B cell (primary cell): ENCODE data around the gene SHANK1. TPM values are rescaled to one million over a fixed set of nuclear protein-coding genes. Genes with fewer than 3 reads are reported as not detected.

ENCODE experiments used
- ATAC-seq: fragments of 200-7000 bp; cut with Tn5 transposase; one replicate; pipeline ENCODE4 v1.10.0; 2021; ENCODE audit warnings: low read depth, mild to moderate bottlenecking, moderate number of reproducible peaks, moderate library complexity
- CTCF ChIA-PET: fragments of 350-600 bp; sonication (Branson Sonifier 250); formaldehyde crosslinking; loops from one replicate; lab custom pipeline; 2021; ENCODE audit warnings: antibody characterized with exemption, inconsistent platforms; lab: Charles Lee
- POLR2A ChIA-PET: fragments of 350-600 bp; sonication (Branson Sonifier 250); formaldehyde crosslinking; loops from one replicate; lab custom pipeline; 2021; ENCODE audit warnings: antibody characterized with exemption; lab: Charles Lee
- DNase-seq: peaks from one replicate; pipeline ENCODE4 v3.0.0; 2013
- H2AFZ ChIP-seq: 2 replicates; pipeline ENCODE4 v1.6.1; 2012; ENCODE audit warnings: mild to moderate bottlenecking, low read depth, low read length; ENCODE audit not compliant: insufficient read depth, poor library complexity, severe bottlenecking
- H3K27ac ChIP-seq, 2 donors: 1 replicate in 1 of 2; 2 replicates in 1 of 2; pipeline ENCODE4 v1.5.1; 2012 to 2013; ENCODE audit warnings: low read length in 2 of 2, mild to moderate bottlenecking in 2 of 2, moderate library complexity in 1 of 2
- H3K27me3 ChIP-seq, 4 experiments: fragments of 200-600 bp in 1 of 4; sonication (generic) in 1 of 4; replicated peaks in 1 of 4; 1 replicate in 2 of 4; 2 replicates in 2 of 4; pipeline versions ENCODE4 v1.6.1 to v1.7.0; 2013 to 2016; ENCODE audit warnings: low read length in 3 of 4, mild to moderate bottlenecking in 2 of 4, mixed read lengths in 1 of 4, moderate library complexity in 1 of 4; ENCODE audit not compliant: insufficient read depth in 4 of 4, control insufficient read depth in 3 of 4; ENCODE audit errors: control extremely low read depth in 1 of 4
- H3K36me3 ChIP-seq, 2 experiments: replicated peaks in 1 of 2; 1 replicate in 1 of 2; 2 replicates in 1 of 2; pipeline versions ENCODE4 v1.6.1 to v1.7.1; 2013; ENCODE audit warnings: low read length in 1 of 2; ENCODE audit not compliant: insufficient read depth in 2 of 2, control insufficient read depth in 1 of 2; ENCODE audit errors: control extremely low read depth in 1 of 2, extremely low read depth in 1 of 2
- H3K4me1 ChIP-seq, 2 donors: fragments of 200-600 bp in 1 of 2; sonication (generic) in 1 of 2; 1 replicate in 1 of 2; 2 replicates in 1 of 2; pipeline versions ENCODE4 v1.5.1 to v1.6.1; 2013 to 2017; ENCODE audit warnings: low read length in 2 of 2; ENCODE audit not compliant: control insufficient read depth in 2 of 2, insufficient read depth in 2 of 2
- H3K4me2 ChIP-seq: replicated peaks from 2 replicates; pipeline ENCODE3; 2012; ENCODE audit warnings: mild to moderate bottlenecking, low read depth, low read length; ENCODE audit not compliant: poor library complexity, severe bottlenecking
- H3K4me3 ChIP-seq, 5 experiments: fragments of 200-600 bp in 1 of 5; sonication (generic) in 1 of 5; 1 replicate in 3 of 5; 2 replicates in 2 of 5; pipeline versions ENCODE4 v1.5.1 to v1.7.0; 2011 to 2016; ENCODE audit warnings: low read length in 4 of 5, mild to moderate bottlenecking in 4 of 5, low read depth in 2 of 5, control low read depth in 1 of 5, moderate library complexity in 1 of 5; ENCODE audit not compliant: insufficient read depth in 1 of 5; ENCODE audit errors: control extremely low read depth in 1 of 5, extremely low read depth in 1 of 5
- H3K79me2 ChIP-seq: fragments of 200-600 bp; sonication (generic); one replicate; pipeline ENCODE4 v1.6.0; 2016; ENCODE audit warnings: low read length; ENCODE audit not compliant: control insufficient read depth, insufficient read depth
- H3K9ac ChIP-seq: fragments of 200-600 bp; sonication (generic); 2 replicates; pipeline ENCODE4 v1.6.1; 2017; ENCODE audit warnings: mild to moderate bottlenecking, low read length, moderate library complexity
- H3K9me3 ChIP-seq, 3 donors: one replicate each; pipeline versions ENCODE4 v1.6.1 to v1.7.1; 2013; ENCODE audit warnings: low read length in 2 of 3; ENCODE audit not compliant: control insufficient read depth in 2 of 3, insufficient read depth in 1 of 3; ENCODE audit errors: control extremely low read depth in 1 of 3
- H4K20me1 ChIP-seq: 2 replicates; pipeline ENCODE4 v1.6.0; 2012; ENCODE audit warnings: mild to moderate bottlenecking, low read length; ENCODE audit not compliant: insufficient read depth, control insufficient read depth, poor library complexity, severe bottlenecking
- H3K27ac Mint-ChIP-seq: one replicate; pipeline ENCODE4 v1.8.0; 2021; ENCODE audit warnings: mixed read lengths
- H3K27me3 Mint-ChIP-seq: one replicate; pipeline ENCODE4 v1.8.0; 2021; ENCODE audit warnings: mixed read lengths
- H3K4me1 Mint-ChIP-seq: one replicate; pipeline ENCODE4 v1.8.0; 2021; ENCODE audit warnings: mixed read lengths
- H3K4me3 Mint-ChIP-seq: one replicate; pipeline ENCODE4 v1.8.0; 2021; ENCODE audit warnings: mixed read lengths
- H3K9me3 Mint-ChIP-seq: one replicate; pipeline ENCODE4 v1.8.0; 2022; ENCODE audit warnings: mixed read lengths; ENCODE audit not compliant: insufficient read depth
- EZH2 ChIP-seq: IDR thresholded peaks from 2 replicates; pipeline ENCODE4 v1.6.1; 2012; ENCODE audit warnings: borderline replicate concordance, low read depth, mild to moderate bottlenecking, moderate library complexity, low read length; ENCODE audit not compliant: insufficient read depth, poor library complexity, severe bottlenecking
- WGBS: methylation state at CpG from one replicate; pipeline ENCODE4 v1.1.5; 2013; ENCODE audit warnings: missing lambda C conversion rate; ENCODE audit not compliant: insufficient coverage; 5-methylcytosine and 5-hydroxymethylcytosine counted together
- intact Hi-C: fragments of 100-400 bp; cut with micrococcal nuclease; formaldehyde crosslinking; loops from one replicate; pipeline ENCODE4 v1.10.0; 2022
- polyA plus RNA-seq: library from polyadenylated mRNA; depleted of rRNA; stranded (reverse); fragments of >200 nt; gene quantifications from 2 replicates; pipeline ENCODE4 v1.2.3, GENCODE V29; 2012
- total RNA-seq, 2 donors: library from RNA; stranded (reverse); fragments of 120-200 nt in 1 of 2; gene quantifications; 1 replicate in 1 of 2; 2 replicates in 1 of 2; pipeline versions ENCODE4 v1.2.3 to v1.2.4, GENCODE V29; 2013 to 2022
- TF ChIP-seq, protein P1 (sequence below): fragments of 200-600 bp; IDR thresholded peaks from one replicate; pipeline ENCODE4 v1.8.0; 2022; ENCODE audit warnings: antibody characterized with exemption, mild to moderate bottlenecking

The SHANK1 gene
- total and polyA plus RNA-seq, 2 donors (not counting 1 experiment from before 2014, with no cell fraction given) = not detected

GRCh38 chr19:50722201-50723013, 2.8 kb upstream of the SHANK1 start:
- no peak overlapping the region for H3K27ac Mint-ChIP-seq
- Histone ChIP-seq H3K4me2 (no peak overlapping the region), H3K9ac (no peak overlapping the region), H3K36me3 (no peaks in the 10 kb centered on the region), H3K4me3 (no peak overlapping the region), H3K27me3 (peaks cover 0 to 87% (median 29%) of the 10 kb centered on the region in 4 experiments), H2AFZ (no peak overlapping the region), H3K9me3 (peaks cover 0 to 45% (median 3%) of the 10 kb centered on the region in 3 donors), H4K20me1 (no peaks in the 10 kb centered on the region), H3K4me1 (peaks cover 34 to 37% of the 10 kb centered on the region in 2 donors), H3K79me2 (no peaks in the 10 kb centered on the region), H3K27ac (no peak overlapping the region)
- no peak for ATAC-seq
- H3K9me3 Mint-ChIP-seq = no peaks in the 10 kb centered on the region
- no peak overlapping the region for H3K4me3 Mint-ChIP-seq
- ChIA-PET CTCF (no interaction called here), POLR2A (no interaction called here)
- no peak for TF ChIP-seq EZH2
- intact Hi-C loops = no loop called here
- 70% methylated on average over 11 of the region's 15 CpGs for WGBS
- H3K4me1 Mint-ChIP-seq = peaks cover 39% of the 10 kb centered on the region
- no peak for DNase-seq
- H3K27me3 Mint-ChIP-seq = peaks cover 48% of the 10 kb centered on the region

DNA sequence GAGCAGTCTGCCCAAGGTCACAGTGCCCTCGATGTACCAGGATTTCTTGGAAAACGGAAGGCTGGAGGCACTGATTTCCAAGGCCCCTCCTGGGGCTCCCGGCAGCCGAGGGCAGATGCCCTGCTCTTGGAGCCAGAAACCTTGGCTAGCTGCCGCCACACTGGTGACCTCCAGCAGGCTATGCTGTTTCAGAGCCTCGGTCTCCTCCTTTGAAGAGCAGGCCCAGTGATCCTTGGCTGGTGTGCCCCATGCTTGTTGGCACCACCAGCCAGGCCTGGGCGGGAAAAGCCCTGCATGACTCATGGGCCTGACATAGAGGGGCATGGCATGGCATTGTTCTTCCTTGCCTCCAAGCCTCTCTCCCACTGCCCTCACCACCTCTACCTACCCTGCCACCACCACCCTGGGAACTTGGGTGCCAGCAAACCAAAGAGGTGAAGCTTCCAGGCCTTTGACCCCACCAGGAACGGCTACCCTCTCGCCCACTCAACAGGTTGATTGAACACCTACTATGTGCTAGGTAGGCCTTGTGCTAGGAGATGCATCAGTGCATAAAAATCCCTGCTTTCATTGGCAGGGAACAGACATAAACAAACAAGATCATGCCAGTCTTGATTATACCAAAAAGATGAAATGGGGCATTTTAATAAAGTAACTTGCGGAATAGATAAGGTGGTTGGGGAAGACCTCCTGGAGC, 2.0 kb upstream of the SHANK1 start:
- H3K4me3 ChIP-seq = no peak overlapping the region
- WGBS = 92% methylated on average over 8 of the region's 10 CpGs
- H3K4me1 Mint-ChIP-seq = peaks cover 41% of the 10 kb centered on the region
- peaks cover 34 to 37% of the 10 kb centered on the region in 2 donors for H3K4me1 ChIP-seq
- H3K4me3 Mint-ChIP-seq = peak overlapping the region; percentile 5
- peaks cover 45% of the 10 kb centered on the region for H3K27me3 Mint-ChIP-seq
- no peak overlapping the region for H2AFZ ChIP-seq
- H4K20me1 ChIP-seq = no peaks in the 10 kb centered on the region
- peaks cover 0 to 86% (median 27%) of the 10 kb centered on the region in 4 experiments for H3K27me3 ChIP-seq
- TF ChIP-seq, protein P1, sequence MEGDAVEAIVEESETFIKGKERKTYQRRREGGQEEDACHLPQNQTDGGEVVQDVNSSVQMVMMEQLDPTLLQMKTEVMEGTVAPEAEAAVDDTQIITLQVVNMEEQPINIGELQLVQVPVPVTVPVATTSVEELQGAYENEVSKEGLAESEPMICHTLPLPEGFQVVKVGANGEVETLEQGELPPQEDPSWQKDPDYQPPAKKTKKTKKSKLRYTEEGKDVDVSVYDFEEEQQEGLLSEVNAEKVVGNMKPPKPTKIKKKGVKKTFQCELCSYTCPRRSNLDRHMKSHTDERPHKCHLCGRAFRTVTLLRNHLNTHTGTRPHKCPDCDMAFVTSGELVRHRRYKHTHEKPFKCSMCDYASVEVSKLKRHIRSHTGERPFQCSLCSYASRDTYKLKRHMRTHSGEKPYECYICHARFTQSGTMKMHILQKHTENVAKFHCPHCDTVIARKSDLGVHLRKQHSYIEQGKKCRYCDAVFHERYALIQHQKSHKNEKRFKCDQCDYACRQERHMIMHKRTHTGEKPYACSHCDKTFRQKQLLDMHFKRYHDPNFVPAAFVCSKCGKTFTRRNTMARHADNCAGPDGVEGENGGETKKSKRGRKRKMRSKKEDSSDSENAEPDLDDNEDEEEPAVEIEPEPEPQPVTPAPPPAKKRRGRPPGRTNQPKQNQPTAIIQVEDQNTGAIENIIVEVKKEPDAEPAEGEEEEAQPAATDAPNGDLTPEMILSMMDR = no peak
- TF ChIP-seq EZH2 = no peak
- CTCF ChIA-PET = no interaction called here
- H3K27ac ChIP-seq = no peak overlapping the region
- no peak overlapping the region for H3K27ac Mint-ChIP-seq
- POLR2A ChIA-PET = no interaction called here
- DNase-seq = no peak
- H3K9ac ChIP-seq = no peak overlapping the region
- intact Hi-C loops = no loop called here
- H3K9me3 Mint-ChIP-seq = no peaks in the 10 kb centered on the region
- peaks cover 0 to 43% (median 3%) of the 10 kb centered on the region in 3 donors for H3K9me3 ChIP-seq
- H3K79me2 ChIP-seq = no peaks in the 10 kb centered on the region
- H3K4me2 ChIP-seq = no peak overlapping the region
- no peak for ATAC-seq
- no peaks in the 10 kb centered on the region for H3K36me3 ChIP-seq
